Stimulated activated CD4-positive, alpha-beta T cell treated with anti-CD3 and anti-CD28 coated beads, Interleukin-1b, Interleukin-23, amount 100 ng/mL, for 24 hours (primary cell): ENCODE measurements around the gene THAP8.

Source experiments
- DNase-seq, 4 experiments: peaks; one replicate each; pipeline ENCODE4 v3.0.0-alpha.2; 2020; ENCODE audit warnings: low read depth in 4 of 4, low spot score in 1 of 4

The THAP8 gene

DNA sequence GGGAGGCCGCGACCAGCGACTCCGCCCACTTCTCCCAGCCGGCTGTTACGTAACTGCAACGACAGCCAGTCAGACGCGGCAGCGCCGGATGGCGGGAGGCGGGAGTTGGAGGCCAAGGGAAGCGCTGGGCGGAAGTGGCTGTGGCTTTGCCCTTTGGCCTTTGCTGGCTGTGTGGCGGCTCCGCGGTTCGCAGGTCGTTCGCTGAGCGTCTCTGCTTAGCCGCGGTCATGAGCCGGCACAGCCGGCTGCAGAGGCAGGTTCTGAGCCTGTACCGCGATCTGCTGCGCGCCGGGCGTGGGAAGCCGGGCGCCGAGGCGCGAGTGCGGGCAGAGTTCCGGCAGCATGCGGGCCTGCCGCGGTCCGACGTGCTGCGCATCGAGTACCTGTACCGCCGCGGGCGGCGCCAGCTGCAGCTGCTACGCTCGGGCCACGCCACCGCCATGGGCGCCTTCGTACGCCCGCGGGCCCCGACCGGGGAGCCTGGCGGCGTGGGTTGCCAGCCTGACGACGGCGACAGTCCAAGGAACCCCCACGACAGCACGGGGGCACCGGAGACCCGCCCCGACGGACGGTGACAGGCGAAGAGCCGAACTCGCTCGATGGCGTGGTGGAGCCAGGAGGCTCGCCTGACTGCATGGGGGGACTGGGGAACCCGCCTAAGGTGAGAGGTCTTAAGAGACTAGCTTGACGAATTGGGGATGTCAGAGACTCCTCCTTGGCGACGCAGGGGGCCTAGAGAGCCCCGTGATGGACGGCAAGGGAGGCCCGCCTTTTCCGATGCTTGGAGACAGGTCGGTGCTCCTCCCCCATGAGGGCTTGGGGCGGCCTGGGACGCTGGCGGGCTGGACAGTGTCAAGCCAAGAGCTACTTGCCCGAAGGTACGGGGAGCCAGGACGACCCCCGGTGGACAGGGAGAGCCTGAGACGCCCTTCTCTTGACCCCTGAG, 58.8 kb downstream of the THAP8 start, which contains the start of gene SDHAF1:
Gene SDHAF1 (plus strand): TSS at position 141 of the 946 bp plus-strand sequence. CDS start 87 bp downstream, at position 228.
- peak; percentile 88 to 95 (median 92) for DNase-seq

DNA sequence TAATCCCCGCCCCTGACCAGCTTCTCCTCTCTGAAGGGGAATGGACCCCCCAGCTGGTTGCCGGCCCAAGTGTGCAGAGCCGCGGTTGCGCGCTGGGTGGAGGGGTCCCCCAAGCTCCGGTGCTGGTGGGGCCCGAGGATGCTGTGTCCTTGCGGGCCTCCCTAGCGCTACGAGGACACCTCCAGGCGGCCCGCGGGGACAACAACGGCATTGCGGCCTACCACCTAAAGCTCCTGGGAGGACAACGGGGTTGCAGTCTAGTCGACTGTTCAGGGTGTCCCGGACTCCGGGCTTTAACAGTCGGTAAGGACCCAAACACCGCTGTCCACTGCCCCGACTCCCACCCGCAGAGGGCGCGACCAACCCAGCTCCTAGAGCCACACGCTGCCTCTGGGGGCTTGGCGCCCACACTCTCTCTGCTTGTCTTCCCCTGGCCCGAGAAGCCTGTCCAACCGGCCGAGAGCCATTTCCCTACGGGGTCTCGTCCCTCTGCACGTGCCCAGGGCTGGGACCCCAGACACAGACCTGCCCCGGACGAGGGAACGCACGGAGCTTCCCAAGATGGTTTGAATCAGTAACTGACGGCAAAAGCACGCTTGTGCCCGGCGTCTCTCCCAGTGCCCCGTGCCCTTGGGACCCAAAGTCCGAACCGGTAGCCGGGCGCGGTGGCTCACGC, 60.0 kb downstream of the THAP8 start:
- DNase-seq, result no peak

DNA sequence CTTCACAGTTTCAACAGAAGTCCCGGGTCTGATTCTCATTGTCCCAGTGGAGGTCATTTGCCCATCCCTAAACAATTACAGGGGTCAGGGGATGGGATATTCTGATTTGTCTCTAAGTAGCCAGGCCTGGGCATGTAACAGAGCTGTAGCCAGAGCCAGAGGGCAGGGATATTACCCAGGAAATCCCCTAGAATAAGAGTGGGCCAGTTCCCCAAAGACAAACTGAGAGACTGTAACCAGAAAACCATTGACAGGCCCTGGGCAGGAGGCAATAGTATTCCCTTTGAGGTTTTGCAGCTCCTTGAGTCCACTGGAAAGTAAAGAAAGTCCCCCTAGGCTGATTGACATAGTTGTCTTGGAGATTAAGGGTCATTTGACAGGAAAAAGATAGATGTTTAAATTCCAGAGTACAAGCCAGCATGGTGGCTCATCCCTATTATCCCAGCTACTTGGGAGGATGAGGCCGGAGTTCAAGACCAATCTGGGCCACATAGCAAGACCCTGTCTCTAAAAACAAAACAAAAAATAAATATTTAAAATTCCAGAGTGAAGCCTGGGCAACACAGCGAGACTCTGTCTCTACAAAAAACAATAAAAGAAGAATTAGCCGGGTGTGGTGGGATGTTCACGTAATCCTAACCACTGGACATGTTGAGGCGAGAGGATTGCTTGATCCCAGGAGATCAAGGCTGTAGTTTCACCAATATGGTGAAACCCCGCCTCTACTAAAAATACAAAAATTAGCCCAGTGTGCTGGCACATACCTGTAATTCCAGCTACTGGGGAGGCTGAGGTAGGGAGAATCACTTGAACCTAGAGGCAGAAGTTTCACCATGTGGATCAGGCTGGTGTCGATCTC, 60.9 kb downstream of the THAP8 start:
- DNase-seq, result no peak

DNA sequence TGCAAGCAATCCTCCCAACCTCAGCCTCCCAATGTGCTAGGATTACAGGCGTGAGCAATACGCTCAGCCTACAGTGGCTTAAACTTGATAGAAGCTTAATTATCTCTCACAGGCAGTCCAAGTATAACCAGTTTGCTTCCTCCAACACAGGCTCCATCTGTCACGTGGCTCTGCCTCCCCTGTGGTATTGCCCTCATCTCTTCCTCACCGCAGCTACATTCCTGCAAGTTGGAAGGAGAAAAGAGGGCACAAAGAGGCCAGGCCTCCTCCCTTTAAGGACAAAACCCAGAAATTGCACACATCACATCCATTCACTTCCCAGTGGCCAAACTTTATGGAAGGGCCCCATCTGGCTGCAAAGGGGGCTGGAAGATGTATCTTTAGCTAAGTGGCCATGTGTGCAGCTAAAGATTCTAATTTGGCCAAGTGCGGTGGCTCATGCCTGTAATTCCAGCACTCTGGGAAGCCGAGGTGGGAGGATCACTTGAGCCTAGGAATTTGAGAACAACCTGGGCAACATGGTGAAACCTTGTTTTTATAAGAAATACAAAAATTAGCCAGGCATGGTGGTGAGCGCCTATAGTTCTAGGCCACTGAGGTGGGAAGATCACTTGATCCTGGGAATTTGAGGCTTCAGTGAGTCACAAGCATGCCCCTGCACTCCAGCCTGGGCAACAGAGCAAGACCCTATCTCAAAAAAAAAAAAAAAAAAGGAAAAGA, 62.2 kb downstream of the THAP8 start:
- DNase-seq, result no peak

DNA sequence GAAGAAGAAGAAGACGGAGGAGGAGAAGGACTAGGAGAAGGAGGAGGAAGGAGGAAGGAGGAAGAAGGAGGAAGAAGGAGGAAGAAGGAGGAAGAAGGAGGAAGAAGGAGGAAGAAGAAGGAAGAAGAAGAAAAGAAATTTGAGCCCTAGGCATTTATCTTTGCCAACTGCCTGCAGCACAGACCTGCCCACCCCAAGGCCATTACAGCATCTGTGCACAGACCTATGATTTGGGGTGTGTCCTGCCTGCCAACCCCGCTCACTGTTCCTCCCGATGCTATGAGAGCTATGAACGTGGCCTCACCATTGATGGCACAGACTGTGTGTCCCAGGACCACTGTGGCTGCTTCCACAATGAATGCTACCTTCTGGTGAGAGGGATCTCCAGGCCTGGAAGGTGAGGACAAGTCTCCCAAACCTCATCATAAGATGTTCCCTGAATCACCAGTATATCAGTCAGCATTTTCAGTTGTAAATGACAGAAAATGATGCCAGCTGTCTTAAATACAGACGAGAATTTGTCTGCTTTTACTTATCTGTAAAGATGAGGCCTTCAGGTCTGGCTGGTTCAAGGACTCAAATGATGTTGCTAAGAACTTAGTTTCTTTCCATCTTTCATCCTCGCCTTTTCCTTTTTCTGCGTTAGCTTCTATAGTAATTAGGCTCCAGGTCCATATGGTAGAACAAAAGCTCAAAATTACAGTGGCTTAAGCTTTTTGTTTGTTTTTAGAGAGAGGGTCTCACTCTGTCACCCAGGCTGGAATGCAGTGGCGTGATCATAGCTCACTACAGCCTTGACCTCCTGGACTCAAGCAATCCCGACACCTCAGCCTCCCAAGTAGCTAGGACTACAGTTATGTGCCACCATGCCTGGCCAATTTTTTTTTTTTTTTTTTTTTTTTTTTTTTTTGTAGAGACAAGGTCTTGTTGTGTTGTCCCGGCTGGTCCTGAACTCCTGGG, 63.0 kb downstream of the THAP8 start:
- no peak for DNase-seq

DNA sequence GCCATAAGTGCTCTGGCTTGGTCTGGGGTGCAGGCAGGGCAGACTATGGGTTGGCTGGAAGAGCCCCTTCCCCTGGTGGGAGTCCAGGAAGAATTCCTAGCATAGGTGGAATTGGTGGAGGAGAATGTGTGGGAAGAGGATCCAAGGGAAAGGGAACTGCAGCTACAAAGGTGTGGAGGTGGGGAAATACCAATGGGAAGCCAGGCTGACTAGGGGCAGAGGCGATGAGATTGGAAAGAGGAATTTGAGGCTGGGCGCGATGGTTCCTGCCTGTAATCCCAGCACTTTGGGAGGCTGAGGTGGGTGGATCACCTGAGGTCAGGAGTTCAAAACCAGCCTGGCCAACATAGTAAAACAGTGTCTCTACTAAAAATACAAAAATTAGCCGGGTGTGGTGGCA, 63.9 kb downstream of the THAP8 start:
- DNase-seq, result no peak

DNA sequence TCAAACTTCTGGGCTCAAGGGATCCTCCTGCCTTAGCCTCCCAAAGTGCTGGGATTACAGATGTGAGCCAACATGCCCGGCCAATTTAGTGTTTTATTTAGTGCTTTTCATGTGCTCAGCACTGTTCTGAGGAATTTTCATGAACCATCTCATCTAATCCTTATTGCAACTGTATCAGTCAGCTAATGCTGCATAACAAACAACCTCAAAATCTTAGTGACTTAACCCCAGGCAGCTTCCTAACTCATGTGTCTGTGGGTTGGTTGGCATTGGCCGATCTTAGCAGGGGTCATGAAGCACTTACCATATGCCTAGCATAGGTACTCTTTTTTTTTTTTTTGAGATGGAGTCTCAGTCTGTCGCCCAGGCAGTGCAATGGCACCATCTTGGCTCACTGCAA, 65.3 kb downstream of the THAP8 start:
- DNase-seq, result no peak

DNA sequence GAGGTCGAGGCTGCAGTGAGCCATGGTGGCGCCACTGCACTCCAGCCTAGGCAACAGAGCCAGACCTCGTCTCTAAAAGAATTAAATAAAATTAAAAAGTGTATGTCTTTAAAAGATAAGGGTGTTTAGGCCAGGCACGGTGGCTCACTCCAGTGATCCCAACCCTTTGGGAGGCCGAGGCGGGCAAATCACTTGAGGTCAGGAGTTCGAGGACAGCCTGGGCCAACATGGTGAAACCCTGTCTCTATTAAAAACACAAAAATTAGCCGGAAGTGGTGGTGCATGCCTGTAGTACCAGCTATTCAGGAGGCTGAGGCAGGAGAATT, 66.6 kb downstream of the THAP8 start:
- DNase-seq, result no peak

DNA sequence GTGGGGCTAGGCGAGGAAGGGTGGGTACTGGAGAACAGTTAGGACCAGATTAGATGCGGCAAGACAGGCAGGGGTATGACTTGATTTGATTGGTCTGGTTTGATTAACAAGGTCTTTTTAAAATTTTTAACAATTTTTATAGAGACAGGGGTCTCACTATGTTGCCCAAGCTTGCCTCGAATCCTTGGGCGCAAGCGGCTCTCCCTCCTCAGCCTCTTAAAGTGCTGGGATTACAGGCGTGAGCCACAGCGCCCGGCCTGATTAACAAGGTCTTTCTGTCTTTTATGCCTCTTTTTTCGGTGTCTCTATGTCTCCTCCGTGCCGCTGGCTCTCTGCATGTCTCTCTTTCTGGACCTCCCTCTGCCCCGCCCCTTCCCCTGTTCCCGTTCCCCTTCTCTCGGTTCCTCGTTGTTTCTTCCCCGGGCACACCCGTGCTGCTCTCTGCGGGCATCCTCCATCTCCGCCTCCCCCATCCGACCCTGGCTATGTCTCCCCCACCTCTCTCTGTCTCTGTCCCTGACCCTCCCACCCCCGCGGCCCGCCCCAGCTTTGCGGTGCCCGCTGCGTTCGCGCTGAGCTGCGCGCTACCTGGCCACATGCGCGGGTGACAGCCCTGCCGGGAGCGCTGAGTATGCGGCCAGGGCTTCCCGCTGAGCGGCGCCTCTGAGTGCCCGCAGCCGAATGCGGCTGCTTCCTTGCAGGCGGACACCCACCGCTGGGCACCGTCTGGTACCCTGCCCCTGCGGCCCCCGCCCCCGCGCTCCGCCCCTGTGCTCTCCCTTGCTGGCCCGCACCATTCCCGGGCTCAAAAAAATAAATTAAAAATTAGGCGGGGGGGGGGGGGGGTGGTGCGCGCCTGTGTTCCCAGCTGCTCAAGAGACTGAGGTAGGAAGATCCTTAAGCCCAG, 67.2 kb downstream of the THAP8 start:
- peak in 2 of 4 experiments; percentile 11 to 31 for DNase-seq

DNA sequence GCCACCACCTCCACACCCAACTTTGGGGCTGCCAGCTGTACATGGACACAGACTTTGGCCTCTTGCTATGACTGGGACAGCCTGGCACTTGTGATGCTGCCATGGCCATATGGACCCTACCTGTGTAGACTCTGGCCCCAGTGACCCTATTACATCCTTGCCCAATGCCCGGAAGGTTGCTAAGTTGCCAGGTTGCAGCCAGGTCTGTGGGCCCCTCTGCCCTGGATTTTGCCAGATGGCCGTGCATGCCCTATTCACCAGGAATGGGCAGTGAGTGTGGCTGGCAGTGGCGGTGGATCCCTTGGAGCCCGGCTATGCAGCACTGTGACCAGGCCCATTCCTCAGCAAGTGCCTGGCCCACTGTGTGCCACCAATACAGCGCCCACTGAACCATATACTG, 68.0 kb downstream of the THAP8 start:
- no peak for DNase-seq
